GM18907 (cell line): ENCODE measurements around the gene CD55.

Experiments used
- ATAC-seq: cut with Tn5 transposase; IDR thresholded peaks from one replicate; pipeline ENCODE4 v1.9.1; 2021; ENCODE audit warnings: mild to moderate bottlenecking, moderate library complexity; ENCODE audit not compliant: unreplicated experiment

The CD55 gene

GRCh38 chr1:207328004-207328403 lies 6.5 kb downstream of the CD55 start:
- ATAC-seq: no peak

- no peak for ATAC-seq
Measured at GRCh38 chr1:207328908-207329440, 7.5 kb downstream of the CD55 start.

DNA sequence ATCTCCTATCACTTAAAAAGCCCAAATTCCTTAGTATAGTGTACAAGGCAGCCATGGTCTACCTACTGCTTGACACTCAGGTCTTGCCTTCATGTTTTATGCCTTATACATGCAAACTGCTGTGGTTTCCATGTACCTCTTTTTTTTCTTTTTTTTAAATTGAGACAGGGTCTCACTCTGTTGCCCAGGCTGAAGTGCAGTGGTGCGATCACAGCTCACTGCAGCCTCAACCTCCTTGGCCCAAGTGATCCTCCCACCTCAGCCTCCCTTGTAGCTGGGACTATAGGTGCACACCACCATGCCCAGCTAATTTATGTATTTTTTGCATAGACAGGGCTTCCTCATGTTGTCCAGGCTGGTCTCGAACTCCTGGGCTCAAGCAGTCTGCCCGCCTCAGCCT lies 8.0 kb downstream of the CD55 start:
- ATAC-seq: no peak

DNA sequence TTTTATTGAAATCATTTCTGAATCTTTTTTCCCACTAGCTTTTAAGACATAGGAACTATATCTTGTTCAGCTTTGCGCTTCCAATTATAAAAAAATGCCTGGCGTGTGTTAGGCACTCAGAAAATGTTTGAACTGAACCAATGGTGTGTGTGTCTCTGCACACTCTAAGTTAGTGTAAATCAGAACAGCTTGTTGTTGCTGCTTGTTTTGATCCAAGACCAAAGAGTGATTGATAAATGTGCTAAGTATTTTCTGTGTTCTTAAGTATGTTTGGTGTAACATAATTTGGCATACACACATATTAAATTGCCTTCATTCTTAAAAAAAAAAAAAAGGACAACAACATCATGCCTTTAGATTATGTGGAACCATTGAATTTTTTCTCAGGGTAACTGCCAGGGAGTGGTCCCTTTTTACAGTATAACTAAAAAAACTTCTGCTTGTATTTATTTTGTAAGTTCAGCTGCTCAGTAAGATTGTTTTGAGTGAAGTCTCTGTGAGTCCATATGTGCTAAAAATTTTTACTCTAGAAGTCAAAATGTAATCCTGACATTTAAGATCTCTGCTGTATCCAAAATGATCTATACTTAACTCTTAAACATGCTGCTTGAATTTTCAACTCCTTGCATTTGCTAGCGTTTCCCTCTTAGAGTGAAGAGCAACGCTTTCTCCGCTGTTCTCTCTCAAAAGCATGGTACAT lies 8.7 kb downstream of the CD55 start:
- ATAC-seq: no peak

DNA sequence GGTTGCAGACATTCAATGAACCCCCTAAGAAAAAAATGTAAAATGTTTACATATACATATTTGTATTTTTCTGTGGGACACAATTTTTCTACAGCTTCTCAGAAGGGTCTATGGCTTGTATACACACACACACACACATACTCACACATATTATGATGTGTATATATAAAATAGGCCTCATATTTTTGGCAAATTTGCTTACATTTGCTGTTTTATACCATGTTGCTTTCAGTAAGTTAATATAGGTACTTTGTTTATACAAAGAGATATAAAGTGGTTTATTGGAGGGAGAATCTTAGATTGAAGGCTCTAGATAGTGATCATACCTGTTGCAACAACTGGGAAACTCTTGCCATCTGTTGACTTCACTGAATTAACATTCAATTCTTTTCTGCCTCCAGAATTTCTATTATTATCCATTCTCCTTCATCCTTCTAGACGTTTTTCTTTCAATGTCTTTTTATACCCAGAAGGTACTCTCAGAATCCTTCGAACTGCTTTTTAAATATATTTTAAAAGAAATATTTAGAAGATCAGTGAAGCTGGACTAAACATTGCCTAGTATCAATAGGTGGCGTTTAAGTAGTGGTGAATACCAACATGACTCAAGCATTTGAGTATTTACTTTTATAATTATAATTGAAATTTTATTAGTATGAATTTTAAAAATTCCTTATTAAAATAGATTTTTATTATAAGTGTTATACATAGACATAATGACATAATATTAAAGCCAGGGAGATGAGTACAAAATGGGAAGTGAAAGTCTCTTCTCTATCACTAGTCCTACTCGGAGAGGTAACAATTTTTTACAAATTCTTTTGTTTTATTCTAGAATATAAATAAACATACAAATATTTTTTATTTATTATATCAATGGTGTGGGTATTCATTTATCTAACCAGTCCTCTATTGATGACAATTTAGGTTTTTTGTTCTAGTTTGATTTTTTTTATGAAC lies 10.2 kb downstream of the CD55 start:
- no peak for ATAC-seq

- no peak for ATAC-seq
Measured at GRCh38 chr1:207333009-207333600, 11.6 kb downstream of the CD55 start.

GRCh38 chr1:207333620-207334019 lies 12.1 kb downstream of the CD55 start:
- ATAC-seq: no peak

GRCh38 chr1:207334337-207334736 lies 12.9 kb downstream of the CD55 start:
- no peak for ATAC-seq

DNA sequence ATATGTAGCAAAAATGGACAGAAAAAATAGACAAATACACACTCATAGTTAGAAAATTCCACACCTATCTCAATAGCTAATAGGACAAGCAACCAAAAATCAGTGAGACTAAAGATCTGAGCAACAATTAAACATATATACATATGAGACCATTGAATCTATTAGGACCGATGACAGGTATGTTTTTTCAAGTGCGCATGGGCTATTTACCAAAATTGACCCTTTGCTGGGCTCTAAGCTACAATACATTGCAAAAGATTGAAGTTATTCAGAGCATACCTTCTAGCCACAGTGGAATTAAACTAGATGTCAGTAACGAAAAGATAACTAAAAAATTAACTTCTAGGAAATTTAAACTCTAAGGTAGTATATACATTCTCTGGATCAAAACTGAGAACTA lies 13.7 kb downstream of the CD55 start:
- no peak for ATAC-seq

- peak; percentile 62 for ATAC-seq
Measured at GRCh38 chr1:207335695-207336363, 14.4 kb downstream of the CD55 start.

DNA sequence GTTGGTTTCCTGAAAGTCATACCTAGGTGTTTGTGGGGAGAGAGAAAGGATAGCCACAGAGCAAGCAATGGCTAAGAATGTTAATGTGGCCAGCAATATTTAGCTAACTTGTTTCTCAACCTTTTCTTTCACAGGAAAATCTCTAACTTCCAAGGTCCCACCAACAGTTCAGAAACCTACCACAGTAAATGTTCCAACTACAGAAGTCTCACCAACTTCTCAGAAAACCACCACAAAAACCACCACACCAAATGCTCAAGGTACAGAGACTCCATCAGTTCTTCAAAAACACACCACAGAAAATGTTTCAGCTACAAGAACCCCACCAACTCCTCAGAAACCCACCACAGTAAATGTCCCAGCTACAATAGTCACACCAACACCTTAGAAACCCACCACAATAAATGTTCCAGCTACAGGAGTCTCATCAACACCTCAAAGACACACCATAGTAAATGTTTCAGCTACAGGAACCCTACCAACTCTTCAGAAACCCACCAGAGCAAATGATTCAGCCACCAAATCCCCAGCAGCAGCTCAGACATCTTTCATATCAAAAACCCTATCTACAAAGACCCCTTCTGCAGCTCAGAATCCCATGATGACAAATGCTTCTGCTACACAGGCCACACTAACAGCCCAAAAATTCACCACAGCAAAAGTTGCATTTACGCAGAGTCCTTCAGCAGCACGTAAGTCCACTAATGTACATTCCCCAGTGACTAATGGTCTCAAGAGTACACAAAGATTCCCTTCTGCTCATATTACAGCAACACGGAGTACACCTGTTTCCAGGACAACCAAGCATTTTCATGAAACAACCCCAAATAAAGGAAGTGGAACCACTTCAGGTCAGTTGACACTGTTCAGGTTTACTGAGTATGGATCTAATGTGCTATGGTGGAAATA lies 15.3 kb downstream of the CD55 start:
- peak; percentile 67 for ATAC-seq

DNA sequence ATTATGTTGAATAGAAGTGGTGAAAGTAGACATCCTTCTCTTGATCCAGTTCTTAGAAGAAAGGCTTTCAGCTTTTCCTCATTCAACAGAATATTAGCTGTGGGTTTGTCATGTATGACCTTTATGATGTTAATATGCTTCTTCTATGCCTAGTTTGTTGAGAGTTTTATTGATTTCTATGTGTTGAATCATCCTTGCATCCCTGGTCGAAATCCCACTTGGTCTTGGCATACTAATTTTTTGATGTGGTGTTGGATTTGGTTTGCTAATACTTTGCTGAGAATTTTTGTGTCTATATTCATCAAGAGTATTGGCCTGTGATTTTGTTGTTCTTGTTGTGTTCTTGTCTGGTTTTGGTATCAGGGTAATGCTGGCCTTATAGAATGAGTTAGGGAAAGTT lies 20.9 kb downstream of the CD55 start:
- no peak for ATAC-seq

DNA sequence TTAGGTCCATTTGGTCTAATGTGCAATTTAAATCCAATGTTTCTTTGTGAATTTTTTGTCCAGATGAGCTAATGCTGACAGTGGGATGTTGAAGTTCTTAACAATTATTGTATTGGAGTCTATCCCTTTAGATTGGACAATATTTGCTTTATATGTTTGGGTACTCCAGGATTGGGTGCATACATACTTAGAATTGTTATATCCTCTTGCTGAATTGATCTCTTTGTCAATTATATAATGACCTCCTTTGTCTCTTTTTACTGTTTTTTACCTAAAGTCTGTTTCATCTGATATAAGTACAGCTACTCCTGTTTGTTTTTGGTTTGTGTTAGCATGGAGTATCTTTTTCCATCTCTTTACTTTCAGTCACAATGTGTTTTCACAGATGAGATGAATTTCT lies 22.2 kb downstream of the CD55 start:
- ATAC-seq: no peak

DNA sequence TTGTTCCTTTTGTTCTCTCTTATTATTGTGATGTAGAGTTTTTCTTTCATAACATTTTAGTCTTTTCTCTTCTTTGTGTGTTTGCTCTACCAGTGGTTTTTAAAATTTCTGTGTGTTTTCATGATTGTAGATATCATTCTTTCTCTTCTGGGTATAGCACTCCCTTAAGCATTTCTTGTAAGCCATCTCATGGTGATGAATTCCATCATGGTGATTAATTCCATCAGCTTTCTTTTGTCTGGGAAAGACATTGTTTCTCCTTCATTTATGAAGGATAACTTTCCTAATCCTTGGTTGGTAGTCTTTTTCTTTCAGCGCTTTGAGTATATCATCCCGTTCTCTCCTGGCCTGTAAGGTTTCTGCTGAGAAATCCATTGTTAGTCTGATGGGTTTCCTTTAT lies 22.7 kb downstream of the CD55 start:
- ATAC-seq: no peak

DNA sequence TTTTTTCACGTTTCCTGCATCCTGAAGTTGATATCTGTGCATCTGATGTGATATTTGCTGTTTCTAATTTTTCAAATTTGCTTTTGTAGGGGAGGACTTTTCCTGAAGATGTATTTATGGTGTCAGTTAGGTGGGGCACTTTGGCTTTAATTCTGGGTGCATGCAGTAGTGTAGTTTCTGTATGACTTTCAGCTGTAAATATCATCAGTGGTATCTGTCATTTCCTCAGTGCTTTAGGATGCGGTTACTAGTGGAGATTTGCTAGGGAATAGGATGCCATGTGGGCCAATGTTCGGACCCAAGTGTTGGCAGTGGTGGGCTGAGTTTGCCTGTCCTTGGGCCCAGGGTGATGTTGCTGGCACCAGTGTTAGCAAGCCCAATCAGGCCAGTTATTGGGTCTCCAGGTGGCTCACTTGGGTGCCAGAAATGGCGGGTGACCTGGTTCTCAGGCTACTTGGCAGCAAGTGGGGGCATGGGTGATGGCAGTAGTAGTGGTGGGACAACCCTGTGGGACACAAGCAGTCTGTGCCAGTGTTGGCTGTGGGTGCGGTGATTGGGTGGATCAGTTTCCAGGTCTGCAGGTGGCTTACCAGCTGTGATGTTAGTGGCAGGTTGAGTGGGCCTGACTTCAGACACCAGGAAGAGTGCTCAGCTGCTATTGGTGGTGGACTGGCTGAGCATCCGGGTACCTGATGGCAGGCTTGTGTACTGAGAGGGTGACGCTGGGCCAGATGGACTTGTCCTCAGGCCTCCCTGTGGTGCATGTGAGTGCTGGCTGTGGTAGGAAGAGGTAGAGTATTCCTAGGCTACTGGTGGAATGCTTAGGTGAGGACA lies 24.4 kb downstream of the CD55 start:
- ATAC-seq: no peak

GRCh38 chr1:207346513-207346912 lies 25.0 kb downstream of the CD55 start:
- no peak for ATAC-seq

DNA sequence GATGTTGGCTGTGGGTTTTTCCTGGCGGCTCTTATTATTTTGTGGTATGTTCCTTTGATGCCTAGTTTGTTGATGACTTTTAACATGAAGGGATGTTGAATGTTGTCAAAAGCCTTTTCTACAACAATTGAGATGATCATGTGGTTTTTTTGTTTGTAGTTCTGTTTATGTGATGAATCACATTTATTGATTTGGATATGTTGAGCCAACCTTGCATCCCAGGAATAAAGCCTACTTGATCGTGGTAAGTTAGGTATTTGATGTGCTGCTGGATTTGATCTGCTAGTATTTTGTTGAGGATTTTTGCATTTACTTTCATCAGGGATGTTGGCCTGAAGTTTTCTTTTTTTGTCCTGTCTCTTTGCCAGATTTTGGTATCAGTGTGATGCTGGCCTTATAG lies 28.5 kb downstream of the CD55 start:
- ATAC-seq: no peak

GRCh38 chr1:207352554-207352953 lies 31.1 kb downstream of the CD55 start:
- ATAC-seq: no peak

- no peak for ATAC-seq
Measured at GRCh38 chr1:207355060-207355459, 33.6 kb downstream of the CD55 start.
